Central memory CD8-positive, alpha-beta T cell (primary cell): ENCODE results near the gene SUGCT.

Experiments
- ATAC-seq: fragments of 150-1000 bp; cut with Tn5 transposase; replicated peaks from 2 replicates; pipeline ENCODE4 v1.10.0; 2022; ENCODE audit warnings: mild to moderate bottlenecking, moderate FRiP score, moderate number of reproducible peaks; ENCODE audit not compliant: poor library complexity, severe bottlenecking; ENCODE audit errors: extremely low read depth
- DNase-seq, 2 donors: peaks; one replicate each; pipeline ENCODE4 v3.0.0; 2021; ENCODE audit warnings: low spot score in 2 of 2
- H3K27ac Mint-ChIP-seq: one replicate; pipeline ENCODE4 v1.8.0; 2022; ENCODE audit warnings: low read depth, mild to moderate bottlenecking, moderate library complexity, mixed read lengths
- H3K27me3 Mint-ChIP-seq: one replicate; pipeline ENCODE4 v1.8.0; 2022; ENCODE audit warnings: mixed read lengths
- H3K36me3 Mint-ChIP-seq: one replicate; pipeline ENCODE4 v1.8.0; 2022; ENCODE audit warnings: mild to moderate bottlenecking, moderate library complexity, mixed read lengths; ENCODE audit not compliant: insufficient read depth
- H3K4me1 Mint-ChIP-seq: one replicate; pipeline ENCODE4 v1.8.0; 2022; ENCODE audit warnings: mixed read lengths
- H3K4me3 Mint-ChIP-seq: one replicate; pipeline ENCODE4 v1.8.0; 2022; ENCODE audit warnings: mild to moderate bottlenecking, moderate library complexity, mixed read lengths
- H3K9me3 Mint-ChIP-seq: one replicate; pipeline ENCODE4 v1.8.0; 2022; ENCODE audit warnings: mixed read lengths

SUGCT gene

DNA sequence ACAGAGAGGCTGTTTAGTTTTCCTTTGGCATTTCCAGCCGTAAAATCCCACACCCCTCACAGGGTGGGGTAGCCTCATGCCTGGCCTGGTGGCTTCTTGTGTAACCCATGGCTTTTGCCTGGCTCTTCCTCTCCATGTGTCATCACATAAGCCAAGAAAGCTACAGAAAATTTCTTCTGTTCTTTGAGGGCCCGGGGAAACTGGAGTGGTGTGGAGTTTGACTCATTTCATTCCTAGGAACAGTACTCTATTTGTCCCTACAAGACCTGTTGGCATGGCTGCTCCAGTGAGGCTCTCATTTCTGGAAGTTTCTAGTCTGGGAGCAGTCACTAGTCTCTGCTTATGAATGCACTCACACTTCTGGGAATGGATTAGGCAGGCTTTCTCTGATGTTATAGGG is 523.9 kb downstream of the SUGCT start:
- no peak for DNase-seq
- Mint-ChIP-seq H3K4me1 (no peaks in the 10 kb centered on the region), H3K4me3 (no peak overlapping the region), H3K27me3 (no peaks in the 10 kb centered on the region), H3K36me3 (no peaks in the 10 kb centered on the region), H3K9me3 (peaks cover 32% of the 10 kb centered on the region), H3K27ac (no peak overlapping the region)
- ATAC-seq = no peak

DNA sequence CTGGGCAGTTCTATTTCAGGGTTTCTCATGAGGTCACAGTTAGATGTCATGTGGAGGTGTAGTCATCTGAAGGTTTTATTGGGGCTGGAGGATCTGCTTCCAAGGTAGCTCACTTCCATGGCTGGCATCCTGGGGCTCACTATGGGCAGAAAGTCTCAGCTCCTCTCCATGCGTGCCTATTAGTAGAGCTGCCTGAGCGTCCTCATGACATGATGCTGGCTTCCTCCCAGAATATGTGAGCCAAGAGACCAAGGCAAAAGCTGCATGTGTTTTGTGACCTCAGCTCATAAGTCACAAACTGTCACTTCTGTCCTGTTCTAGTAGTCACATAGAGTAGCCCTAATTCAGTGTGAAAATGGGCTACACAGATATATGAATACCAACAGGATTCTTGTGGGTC is 524.4 kb downstream of the SUGCT start:
- Mint-ChIP-seq H3K4me1 (no peaks in the 10 kb centered on the region), H3K36me3 (no peaks in the 10 kb centered on the region), H3K4me3 (no peak overlapping the region), H3K9me3 (peaks cover 32% of the 10 kb centered on the region), H3K27ac (no peak overlapping the region), H3K27me3 (no peaks in the 10 kb centered on the region)
- DNase-seq (no peak), ATAC-seq (no peak)

- no peak for ATAC-seq
- peaks cover 14% of the 10 kb centered on the region for H3K9me3 Mint-ChIP-seq
- DNase-seq = no peak
- no peak overlapping the region for H3K4me3 Mint-ChIP-seq
- H3K36me3 Mint-ChIP-seq = peaks cover 2% of the 10 kb centered on the region
- H3K27me3 Mint-ChIP-seq = no peaks in the 10 kb centered on the region
- no peak overlapping the region for H3K27ac Mint-ChIP-seq
- H3K4me1 Mint-ChIP-seq = no peaks in the 10 kb centered on the region
Measured at GRCh38 chr7:40673285-40673684, 538.5 kb downstream of the SUGCT start.

GRCh38 chr7:40674316-40674715 is 539.5 kb downstream of the SUGCT start:
- H3K27me3 Mint-ChIP-seq = no peaks in the 10 kb centered on the region
- H3K4me1 Mint-ChIP-seq = no peaks in the 10 kb centered on the region
- no peak for DNase-seq
- peaks cover 2% of the 10 kb centered on the region for H3K36me3 Mint-ChIP-seq
- H3K4me3 Mint-ChIP-seq = no peak overlapping the region
- no peak for ATAC-seq
- peaks cover 14% of the 10 kb centered on the region for H3K9me3 Mint-ChIP-seq
- no peak overlapping the region for H3K27ac Mint-ChIP-seq

DNA sequence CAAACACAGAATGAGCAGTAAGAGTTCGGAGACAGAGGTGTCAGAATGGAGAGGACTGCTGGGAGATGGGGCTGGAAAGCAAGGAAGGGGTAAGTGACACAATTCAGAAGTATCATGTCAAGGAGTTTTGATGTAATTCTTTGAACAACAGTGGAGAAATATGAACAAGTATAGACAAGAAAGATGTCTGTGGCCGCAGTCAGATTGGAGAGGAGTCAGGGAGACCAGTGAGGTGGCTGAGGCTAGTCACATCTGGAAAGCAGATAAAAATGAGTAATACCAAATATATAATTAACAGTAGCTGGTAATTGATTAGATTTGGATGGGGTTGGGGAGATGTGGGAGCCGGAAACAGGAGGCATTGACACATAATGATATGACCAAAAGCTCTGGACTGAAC is 540.9 kb downstream of the SUGCT start:
- H3K36me3 Mint-ChIP-seq = peaks cover 2% of the 10 kb centered on the region
- DNase-seq (no peak), ATAC-seq (no peak)
- H3K9me3 Mint-ChIP-seq = peaks cover 8% of the 10 kb centered on the region
- H3K4me1 Mint-ChIP-seq = no peaks in the 10 kb centered on the region
- no peak overlapping the region for H3K4me3 Mint-ChIP-seq
- H3K27ac Mint-ChIP-seq = no peak overlapping the region
- H3K27me3 Mint-ChIP-seq = no peaks in the 10 kb centered on the region

DNA sequence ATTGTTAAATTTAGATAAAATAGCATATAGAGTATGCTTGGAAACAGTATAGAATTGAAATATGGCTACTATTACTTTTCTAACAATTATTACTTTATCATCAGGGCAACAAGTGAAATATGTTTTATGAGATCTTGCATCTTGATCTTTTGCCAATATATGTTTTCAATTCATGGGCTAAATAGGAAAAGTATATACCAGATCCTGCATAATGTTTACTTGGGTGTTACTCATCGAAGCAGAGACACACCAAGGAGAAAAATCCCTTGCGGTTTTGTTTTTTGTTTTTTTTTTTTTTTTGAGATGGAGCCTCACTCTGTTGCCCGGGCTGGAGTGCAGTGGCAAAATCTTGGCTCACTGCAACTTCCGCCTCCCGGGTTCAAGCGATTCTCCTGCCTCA is 541.4 kb downstream of the SUGCT start:
- H3K27ac Mint-ChIP-seq = no peak overlapping the region
- no peaks in the 10 kb centered on the region for H3K27me3 Mint-ChIP-seq
- H3K4me1 Mint-ChIP-seq = no peaks in the 10 kb centered on the region
- peaks cover 8% of the 10 kb centered on the region for H3K9me3 Mint-ChIP-seq
- DNase-seq (no peak), ATAC-seq (no peak)
- H3K4me3 Mint-ChIP-seq = no peak overlapping the region
- peaks cover 2% of the 10 kb centered on the region for H3K36me3 Mint-ChIP-seq

DNA sequence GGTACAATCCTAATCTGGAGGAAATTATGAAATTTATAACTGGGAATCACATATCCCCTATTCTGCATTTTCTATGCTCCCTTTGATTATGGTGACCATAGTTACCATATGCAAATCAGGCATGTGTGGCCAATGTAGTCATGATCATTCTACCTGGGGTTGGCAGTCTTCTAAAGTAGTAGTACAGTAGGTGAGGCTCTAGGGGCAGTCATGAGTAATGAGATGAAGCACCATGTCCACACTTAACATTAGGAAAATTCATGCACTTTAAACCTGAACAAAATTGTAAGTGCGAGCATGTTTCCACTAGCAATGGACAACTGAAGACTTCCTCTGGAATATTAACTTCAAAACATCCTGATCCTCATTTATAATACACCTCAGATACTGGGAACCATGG is 545.9 kb downstream of the SUGCT start:
- H3K27me3 Mint-ChIP-seq = no peaks in the 10 kb centered on the region
- H3K9me3 Mint-ChIP-seq = peaks cover 8% of the 10 kb centered on the region
- no peak for ATAC-seq
- no peak for DNase-seq
- no peaks in the 10 kb centered on the region for H3K36me3 Mint-ChIP-seq
- H3K4me3 Mint-ChIP-seq = no peak overlapping the region
- no peak overlapping the region for H3K27ac Mint-ChIP-seq
- H3K4me1 Mint-ChIP-seq = no peaks in the 10 kb centered on the region

- Mint-ChIP-seq H3K27me3 (no peaks in the 10 kb centered on the region), H3K36me3 (no peaks in the 10 kb centered on the region), H3K4me3 (no peak overlapping the region), H3K27ac (no peak overlapping the region), H3K4me1 (no peaks in the 10 kb centered on the region), H3K9me3 (peaks cover 10% of the 10 kb centered on the region)
- ATAC-seq = no peak
- DNase-seq = no peak
Measured at GRCh38 chr7:40682696-40683095, 547.9 kb downstream of the SUGCT start.

- peaks cover 22% of the 10 kb centered on the region for H3K9me3 Mint-ChIP-seq
- DNase-seq (no peak), ATAC-seq (no peak)
- H3K4me1 Mint-ChIP-seq = no peaks in the 10 kb centered on the region
- H3K27ac Mint-ChIP-seq = no peak overlapping the region
- H3K36me3 Mint-ChIP-seq = no peaks in the 10 kb centered on the region
- no peaks in the 10 kb centered on the region for H3K27me3 Mint-ChIP-seq
- H3K4me3 Mint-ChIP-seq = no peak overlapping the region
Measured at GRCh38 chr7:40694026-40694809, 559.4 kb downstream of the SUGCT start.

DNA sequence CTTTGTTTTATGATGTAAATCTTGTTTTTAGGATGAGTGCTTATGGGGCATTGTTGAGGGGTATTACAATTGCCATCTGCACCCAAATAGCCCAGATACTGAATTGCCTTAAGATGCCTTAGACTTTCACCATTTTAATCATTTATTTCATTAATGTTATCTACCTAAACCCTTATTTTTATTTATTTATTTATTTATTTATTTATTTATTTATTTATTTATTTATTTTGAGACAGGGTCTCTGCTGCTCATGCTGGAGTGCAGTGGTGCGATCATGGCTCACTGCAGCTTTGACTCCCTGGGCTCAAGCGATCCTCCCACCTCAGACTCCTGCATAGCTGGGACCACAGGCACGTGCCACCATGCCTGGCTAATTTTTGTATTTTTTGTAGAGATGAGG is 560.2 kb downstream of the SUGCT start:
- no peaks in the 10 kb centered on the region for H3K27me3 Mint-ChIP-seq
- H3K27ac Mint-ChIP-seq = no peak overlapping the region
- DNase-seq (no peak), ATAC-seq (no peak)
- H3K9me3 Mint-ChIP-seq = peaks cover 23% of the 10 kb centered on the region
- H3K4me1 Mint-ChIP-seq = no peaks in the 10 kb centered on the region
- H3K4me3 Mint-ChIP-seq = no peak overlapping the region
- H3K36me3 Mint-ChIP-seq = no peaks in the 10 kb centered on the region

DNA sequence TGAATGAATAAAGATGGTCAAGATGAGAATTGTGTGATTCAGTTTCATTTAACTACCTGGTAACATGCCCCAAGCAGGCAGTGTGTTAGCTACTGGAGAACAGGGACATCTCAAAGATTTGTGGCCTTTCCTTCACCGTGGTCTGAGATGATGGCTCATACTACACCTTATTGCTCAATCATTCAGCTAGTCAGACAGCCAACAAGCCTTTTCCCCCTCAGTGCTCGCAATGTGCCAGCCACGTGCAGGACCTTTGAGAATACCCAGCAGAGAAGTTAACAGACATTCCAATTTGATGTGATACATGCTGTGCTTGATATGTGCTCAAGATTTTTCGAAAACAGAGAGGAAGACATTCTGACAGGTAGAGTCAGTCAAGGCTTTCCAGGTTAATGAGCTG is 562.8 kb downstream of the SUGCT start:
- Mint-ChIP-seq H3K4me3 (no peak overlapping the region), H3K36me3 (no peaks in the 10 kb centered on the region), H3K27ac (no peak overlapping the region), H3K9me3 (peaks cover 18% of the 10 kb centered on the region), H3K4me1 (no peaks in the 10 kb centered on the region), H3K27me3 (no peaks in the 10 kb centered on the region)
- DNase-seq (no peak), ATAC-seq (no peak)

DNA sequence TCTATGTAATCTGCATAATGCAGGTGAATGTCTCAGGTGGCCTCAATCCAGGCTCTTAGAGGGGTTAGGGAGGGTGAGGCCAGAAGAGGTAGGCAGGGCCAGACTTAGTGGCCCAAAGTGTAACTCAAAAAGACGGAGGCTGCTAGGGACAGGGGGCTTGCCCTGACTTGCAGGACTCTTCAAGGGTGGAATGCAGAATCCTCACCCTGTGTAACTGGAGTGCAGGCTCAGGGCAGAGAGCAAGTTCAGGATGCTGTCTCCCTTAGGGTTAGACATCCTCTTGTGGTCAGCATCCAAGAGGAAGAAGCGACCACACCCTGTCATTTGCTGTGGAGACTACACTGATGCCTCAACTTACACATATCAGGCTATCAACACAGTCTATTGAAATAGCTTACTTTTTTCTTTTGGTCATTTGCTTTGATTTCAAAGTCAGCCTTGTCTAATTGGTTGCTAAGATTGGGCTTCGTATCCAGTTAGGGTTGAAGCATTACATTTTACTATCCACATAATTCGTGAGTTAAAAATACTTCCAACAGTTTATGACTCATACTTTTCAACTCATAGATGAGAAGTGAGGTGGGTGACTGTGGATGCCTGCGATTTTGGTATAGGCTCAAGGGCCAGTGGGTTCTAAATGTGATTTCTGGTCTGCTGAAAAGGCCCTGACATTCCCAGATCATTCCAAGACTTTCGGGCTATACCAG is 563.6 kb downstream of the SUGCT start:
- no peak overlapping the region for H3K4me3 Mint-ChIP-seq
- no peak overlapping the region for H3K27ac Mint-ChIP-seq
- H3K4me1 Mint-ChIP-seq = no peaks in the 10 kb centered on the region
- no peak for ATAC-seq
- no peak for DNase-seq
- no peaks in the 10 kb centered on the region for H3K27me3 Mint-ChIP-seq
- peaks cover 18% of the 10 kb centered on the region for H3K9me3 Mint-ChIP-seq
- no peaks in the 10 kb centered on the region for H3K36me3 Mint-ChIP-seq

DNA sequence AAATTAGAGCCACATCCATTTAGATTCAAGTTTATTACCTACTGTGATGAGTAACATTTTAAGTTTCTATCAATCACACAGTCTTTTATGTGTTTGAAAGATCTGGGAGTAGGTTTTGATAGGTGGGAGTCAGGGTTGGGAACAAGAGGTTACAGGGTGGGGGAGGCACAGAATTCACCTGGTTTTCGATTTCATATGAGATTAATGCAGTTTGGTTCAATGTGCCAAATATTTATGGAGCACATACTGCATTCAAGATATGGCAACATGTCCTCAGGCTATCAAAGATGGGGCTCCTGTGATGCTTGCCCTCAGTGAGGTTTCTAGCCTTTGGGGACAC is 564.1 kb downstream of the SUGCT start:
- DNase-seq (no peak), ATAC-seq (no peak)
- no peaks in the 10 kb centered on the region for H3K36me3 Mint-ChIP-seq
- H3K27ac Mint-ChIP-seq = no peak overlapping the region
- H3K4me1 Mint-ChIP-seq = no peaks in the 10 kb centered on the region
- H3K4me3 Mint-ChIP-seq = no peak overlapping the region
- H3K27me3 Mint-ChIP-seq = no peaks in the 10 kb centered on the region
- peaks cover 14% of the 10 kb centered on the region for H3K9me3 Mint-ChIP-seq
